Skeletal muscle tissue (tissue), 4 donors: Measurements from ENCODE around the gene DUSP10. TPM values are rescaled to one million over a fixed set of nuclear protein-coding genes. Genes with fewer than 3 reads are reported as not detected.

Experiments
- H3K27ac ChIP-seq: one replicate; pipeline ENCODE4 v1.7.0; 2013; ENCODE audit warnings: mild to moderate bottlenecking, low read depth, low read length, inconsistent platforms
- H3K27me3 ChIP-seq, 3 donors: one replicate each; pipeline ENCODE4 v1.7.0; 2013; ENCODE audit warnings: low read length in 3 of 3; ENCODE audit not compliant: control insufficient read depth in 3 of 3, insufficient read depth in 3 of 3
- H3K36me3 ChIP-seq, 3 donors: one replicate each; pipeline ENCODE4 v1.7.0; 2013; ENCODE audit warnings: low read length in 3 of 3; ENCODE audit not compliant: control insufficient read depth in 3 of 3, insufficient read depth in 3 of 3
- H3K4me1 ChIP-seq, 3 donors: one replicate each; pipeline ENCODE4 v1.7.0; 2013; ENCODE audit warnings: low read length in 3 of 3, mild to moderate bottlenecking in 3 of 3; ENCODE audit not compliant: control insufficient read depth in 3 of 3, insufficient read depth in 3 of 3
- H3K4me3 ChIP-seq, 3 donors: one replicate each; pipeline ENCODE4 v1.7.0; 2013; ENCODE audit warnings: low read length in 3 of 3
- H3K9ac ChIP-seq, 3 donors: one replicate each; pipeline ENCODE4 v1.7.0; 2013; ENCODE audit warnings: low read length in 3 of 3, mild to moderate bottlenecking in 3 of 3, moderate library complexity in 2 of 3, low read depth in 1 of 3
- H3K9me3 ChIP-seq, 3 donors: one replicate each; pipeline ENCODE4 v1.7.0; 2013; ENCODE audit warnings: low read length in 3 of 3; ENCODE audit not compliant: control insufficient read depth in 3 of 3
- total RNA-seq: library from RNA; depleted of rRNA; stranded (reverse); fragments of >200 nt; gene quantifications from one replicate; pipeline ENCODE4 v1.2.3, GENCODE V29; 2014
- donor health status: Osteomylitis.

DUSP10 gene
- total RNA-seq, 1 donor from 2014 or later: 28.2 TPM

DNA sequence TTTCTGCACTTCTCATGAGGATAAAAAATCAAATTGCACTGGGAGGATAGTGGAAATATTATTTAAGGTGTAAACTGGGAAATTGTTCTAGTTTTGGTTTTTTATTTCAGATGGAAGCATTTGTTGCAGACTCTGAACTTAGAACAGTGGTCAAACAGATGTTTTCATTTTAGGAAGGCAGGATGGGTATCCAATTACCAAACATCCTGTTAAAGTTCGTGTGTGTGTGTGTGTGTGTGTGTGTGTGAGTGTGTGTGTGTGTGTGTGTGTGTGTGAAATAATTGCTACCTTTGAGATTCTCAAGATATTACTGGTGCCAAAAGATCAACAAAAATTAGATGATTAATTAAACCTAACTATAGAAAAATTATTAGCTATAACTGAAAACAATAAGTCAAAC lies 24.3 kb upstream of the DUSP10 start:
- H3K36me3 ChIP-seq: no peaks in the 10 kb centered on the region
- H3K4me1 ChIP-seq: no peaks in the 10 kb centered on the region
- H3K4me3 ChIP-seq: no peak overlapping the region
- no peak overlapping the region for H3K9ac ChIP-seq
- H3K27ac ChIP-seq: no peak overlapping the region
- H3K9me3 ChIP-seq: no peaks in the 10 kb centered on the region
- no peaks in the 10 kb centered on the region for H3K27me3 ChIP-seq

DNA sequence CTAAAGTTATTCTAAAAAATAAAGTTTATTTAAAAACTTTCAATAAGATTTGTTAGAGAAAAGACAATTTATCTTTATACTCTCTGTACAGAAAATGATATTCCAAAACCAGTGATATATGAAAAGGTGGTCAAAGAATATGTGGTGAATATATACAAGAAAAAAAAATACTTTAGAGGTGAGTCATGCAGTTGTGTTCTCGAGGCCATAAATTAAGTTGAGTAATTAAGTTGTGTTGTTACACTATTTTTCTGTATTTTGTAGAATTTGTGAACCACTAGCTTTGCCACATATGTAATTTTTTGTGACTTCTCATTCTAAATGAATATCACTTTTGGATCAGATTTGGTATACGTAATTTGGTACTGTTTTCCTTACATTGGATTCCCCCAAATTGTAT lies 23.6 kb upstream of the DUSP10 start:
- Histone ChIP-seq H3K4me1 (no peaks in the 10 kb centered on the region), H3K9ac (no peak overlapping the region), H3K27ac (no peak overlapping the region), H3K27me3 (no peaks in the 10 kb centered on the region), H3K36me3 (no peaks in the 10 kb centered on the region), H3K4me3 (no peak overlapping the region), H3K9me3 (no peaks in the 10 kb centered on the region)

- Histone ChIP-seq H3K36me3 (no peaks in the 10 kb centered on the region), H3K4me3 (no peak overlapping the region), H3K9ac (no peak overlapping the region), H3K27ac (no peak overlapping the region), H3K9me3 (no peaks in the 10 kb centered on the region), H3K27me3 (no peaks in the 10 kb centered on the region), H3K4me1 (peaks cover under 1 to 4% (median 4%) of the 10 kb centered on the region in 3 donors)
Measured at GRCh38 chr1:221762121-221762520, 20.2 kb upstream of the DUSP10 start.

DNA sequence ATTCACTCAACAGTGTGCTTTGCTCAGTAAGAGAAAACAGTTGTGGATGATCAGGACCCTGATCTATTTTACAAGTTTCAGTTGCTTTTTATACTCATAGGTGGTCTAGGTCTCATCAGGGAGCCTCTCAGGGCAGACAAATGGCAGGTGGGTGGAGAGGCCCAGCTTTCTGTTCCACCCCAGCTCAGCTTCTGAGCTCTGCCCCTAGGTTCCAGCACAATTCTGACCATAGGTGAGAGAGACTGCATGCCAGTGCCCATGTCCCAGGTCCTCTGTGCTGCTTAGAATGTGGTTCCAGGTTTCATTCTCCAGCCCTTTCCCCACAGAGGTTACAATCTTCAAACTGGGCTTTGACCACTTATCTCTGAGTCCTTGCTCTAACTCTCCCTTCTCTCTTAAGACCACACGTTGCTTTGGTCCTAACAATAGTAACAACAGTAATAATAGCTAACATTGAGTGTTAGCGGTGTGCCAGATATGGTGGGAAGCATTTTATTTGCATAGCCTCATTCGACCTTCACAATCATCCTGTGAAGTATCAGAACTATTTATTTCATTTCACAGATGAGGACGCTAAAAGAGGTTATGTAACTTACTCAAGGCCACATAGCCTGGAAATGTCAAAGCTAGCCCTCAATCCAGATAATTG lies 19.6 kb upstream of the DUSP10 start:
- H3K27ac ChIP-seq: no peak overlapping the region
- H3K27me3 ChIP-seq: no peaks in the 10 kb centered on the region
- H3K4me1 ChIP-seq: peaks cover 6 to 10% (median 6%) of the 10 kb centered on the region in 3 donors
- no peaks in the 10 kb centered on the region for H3K9me3 ChIP-seq
- H3K9ac ChIP-seq: no peak overlapping the region
- H3K4me3 ChIP-seq: no peak overlapping the region
- no peaks in the 10 kb centered on the region for H3K36me3 ChIP-seq

- no peaks in the 10 kb centered on the region for H3K36me3 ChIP-seq
- H3K4me3 ChIP-seq: no peak overlapping the region
- H3K9me3 ChIP-seq: no peaks in the 10 kb centered on the region
- H3K27ac ChIP-seq: no peak overlapping the region
- H3K4me1 ChIP-seq: peaks cover 6 to 16% (median 6%) of the 10 kb centered on the region in 3 donors
- H3K9ac ChIP-seq: no peak overlapping the region
- no peaks in the 10 kb centered on the region for H3K27me3 ChIP-seq
Measured at GRCh38 chr1:221760911-221761310, 19.0 kb upstream of the DUSP10 start.

- Histone ChIP-seq H3K9me3 (no peaks in the 10 kb centered on the region), H3K36me3 (no peaks in the 10 kb centered on the region), H3K27ac (no peak overlapping the region), H3K27me3 (no peaks in the 10 kb centered on the region), H3K9ac (no peak overlapping the region), H3K4me1 (peaks cover 6 to 18% (median 6%) of the 10 kb centered on the region in 3 donors), H3K4me3 (no peak overlapping the region)
Measured at GRCh38 chr1:221759436-221759835, 17.5 kb upstream of the DUSP10 start.

GRCh38 chr1:221758455-221758854 lies 16.6 kb upstream of the DUSP10 start:
- Histone ChIP-seq H3K4me1 (peaks cover 6 to 18% (median 6%) of the 10 kb centered on the region in 3 donors), H3K36me3 (no peaks in the 10 kb centered on the region), H3K27ac (no peak overlapping the region), H3K9me3 (no peaks in the 10 kb centered on the region), H3K27me3 (no peaks in the 10 kb centered on the region), H3K4me3 (no peak overlapping the region), H3K9ac (no peak overlapping the region)

DNA sequence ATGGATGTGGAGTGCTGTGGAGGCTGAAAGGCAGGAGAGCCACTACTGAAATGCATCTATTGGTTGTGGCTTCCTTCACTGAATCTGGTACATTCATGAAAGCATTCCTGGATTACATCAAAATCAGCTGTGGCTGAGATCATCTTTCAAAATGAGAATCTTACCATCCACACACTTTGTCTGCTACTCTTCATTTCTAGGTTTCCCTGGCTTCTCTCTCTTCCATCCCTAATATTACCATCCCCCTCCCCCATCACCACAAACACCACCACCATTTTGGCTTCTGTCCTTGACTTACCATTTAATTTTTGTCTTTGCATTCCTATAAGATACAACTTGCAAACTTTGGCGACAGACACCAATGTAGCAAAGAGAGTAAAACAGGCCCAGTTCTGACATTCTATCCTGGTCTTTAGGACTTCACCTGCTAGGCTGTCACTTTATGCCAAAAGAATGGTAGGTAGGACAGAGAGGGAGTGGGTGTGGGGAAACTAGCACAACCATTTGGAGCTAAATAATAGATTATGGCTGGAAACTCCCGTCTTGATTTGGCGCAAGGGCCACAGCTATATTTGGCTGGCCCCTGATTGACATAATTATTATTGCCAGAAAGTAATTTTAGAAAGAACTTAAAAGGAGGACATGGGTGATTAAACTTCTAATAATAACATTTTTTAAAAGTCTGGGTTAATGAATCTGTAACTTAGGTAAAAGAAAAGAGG lies 15.1 kb upstream of the DUSP10 start:
- Histone ChIP-seq H3K36me3 (no peaks in the 10 kb centered on the region), H3K27me3 (no peaks in the 10 kb centered on the region), H3K4me1 (peaks cover 6 to 18% (median 6%) of the 10 kb centered on the region in 3 donors), H3K9ac (no peak overlapping the region), H3K4me3 (no peak overlapping the region), H3K9me3 (no peaks in the 10 kb centered on the region), H3K27ac (peak overlapping the region; percentile 37)

- no peak overlapping the region for H3K27ac ChIP-seq
- H3K4me3 ChIP-seq: no peak overlapping the region
- H3K9me3 ChIP-seq: no peaks in the 10 kb centered on the region
- H3K4me1 ChIP-seq: peaks cover 6 to 18% (median 6%) of the 10 kb centered on the region in 3 donors
- no peak overlapping the region for H3K9ac ChIP-seq
- H3K27me3 ChIP-seq: no peaks in the 10 kb centered on the region
- no peaks in the 10 kb centered on the region for H3K36me3 ChIP-seq
Measured at GRCh38 chr1:221753828-221754188, 11.9 kb upstream of the DUSP10 start.

GRCh38 chr1:221751226-221751887 lies 9.5 kb upstream of the DUSP10 start:
- Histone ChIP-seq H3K27ac (no peak overlapping the region), H3K9ac (no peak overlapping the region), H3K27me3 (no peaks in the 10 kb centered on the region), H3K4me3 (no peak overlapping the region), H3K9me3 (no peaks in the 10 kb centered on the region), H3K36me3 (no peaks in the 10 kb centered on the region), H3K4me1 (peaks cover 0 to 6% (median 0%) of the 10 kb centered on the region in 3 donors)
